SKM-1 (cell line): Measurements from ENCODE around the gene ZNF521.
"Not testable (repeated sequence)": the region's sequence is repeated elsewhere in the genome, so short reads cannot be mapped to it uniquely, and the experiment has no call there.

ENCODE experiments used
- DNase-seq: peaks from one replicate; lab custom pipeline; 2025; ENCODE audit not compliant: unreplicated experiment; lab: John Stamatoyannopoulos, UW

The ZNF521 gene

GRCh38 chr18:25291150-25291549 is 60.8 kb downstream of the ZNF521 start:
- no peak for DNase-seq

DNA sequence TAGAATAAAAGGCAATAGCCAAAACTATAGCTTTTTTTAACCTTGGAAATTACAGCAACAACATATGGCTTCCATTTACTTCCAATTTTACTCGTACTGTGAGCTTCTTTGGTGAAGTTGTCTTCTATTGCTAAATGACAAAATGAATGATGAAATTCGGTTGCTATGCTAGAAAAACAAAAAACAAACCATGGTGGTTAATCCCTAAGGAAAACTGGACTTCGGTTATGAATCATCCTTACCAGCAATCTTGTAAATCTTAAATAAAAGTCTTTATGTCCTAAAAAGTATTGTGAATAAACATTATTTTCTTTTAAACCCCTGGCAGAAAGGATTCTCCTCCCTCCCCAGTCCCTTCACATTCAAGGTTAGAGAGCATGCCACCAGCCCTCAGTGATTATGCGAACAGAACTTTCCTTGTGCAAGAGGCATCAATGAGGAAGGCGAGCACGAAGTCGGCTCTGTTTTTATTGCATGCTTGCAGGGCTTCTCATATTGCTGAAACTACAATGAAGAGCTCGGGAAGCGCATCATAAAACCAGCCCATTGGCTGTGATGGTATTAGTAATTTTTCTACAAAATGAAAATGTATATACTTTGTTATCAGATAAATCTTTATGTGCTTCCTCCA is 62.9 kb downstream of the ZNF521 start:
- DNase-seq: no peak

DNA sequence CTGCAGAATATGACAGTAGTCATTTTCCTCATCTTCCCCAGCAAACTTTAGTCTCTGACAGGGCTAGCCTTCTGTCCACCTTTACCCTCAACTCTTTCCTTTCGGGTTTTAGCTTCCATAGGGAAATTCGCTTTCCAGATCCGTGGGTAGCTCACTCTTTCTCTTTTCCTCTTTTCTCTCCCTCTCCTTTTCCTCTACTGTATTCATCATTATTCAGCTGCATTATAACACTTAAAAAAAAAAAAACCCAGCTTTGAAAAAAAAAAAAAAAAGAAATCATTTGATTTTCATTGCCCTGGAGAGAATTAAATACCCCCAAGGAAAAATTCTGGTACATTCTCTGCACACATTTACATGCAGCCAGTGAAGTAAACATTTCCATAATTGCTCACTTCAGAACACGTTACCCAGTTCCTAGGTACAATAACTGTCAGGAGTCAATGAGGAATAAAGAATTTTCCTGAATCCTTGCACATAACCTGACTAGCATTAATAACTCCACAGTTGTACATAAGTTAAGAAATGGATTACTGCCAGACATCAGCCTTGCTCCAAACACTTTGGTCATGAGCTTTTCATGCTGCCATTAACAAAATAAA is 63.5 kb downstream of the ZNF521 start:
- DNase-seq: no peak

DNA sequence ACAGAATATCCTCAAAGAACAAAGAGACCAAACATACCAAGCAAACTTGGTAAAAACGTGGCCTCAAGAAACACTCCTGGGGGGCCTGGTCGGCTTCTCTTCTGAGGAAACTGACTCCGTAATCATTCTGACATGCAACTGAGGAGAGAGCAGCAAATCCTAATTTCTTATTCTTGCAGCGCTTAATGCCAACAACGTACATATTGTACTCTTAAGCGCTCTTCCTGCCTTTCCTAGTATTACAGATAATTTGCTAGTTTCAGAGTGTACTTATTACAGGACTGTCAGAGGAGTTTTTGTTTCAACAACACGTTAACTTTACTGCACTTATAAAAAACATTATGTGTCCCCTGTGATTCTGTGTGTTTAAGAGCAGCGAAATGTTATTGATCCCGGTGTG is 64.9 kb downstream of the ZNF521 start:
- no peak for DNase-seq

GRCh38 chr18:25284861-25285550 is 67.0 kb downstream of the ZNF521 start:
- no peak for DNase-seq

GRCh38 chr18:25284281-25284680 is 67.7 kb downstream of the ZNF521 start:
- DNase-seq: no peak

- no peak for DNase-seq
Observed at GRCh38 chr18:25283781-25284180, 68.2 kb downstream of the ZNF521 start.

DNA sequence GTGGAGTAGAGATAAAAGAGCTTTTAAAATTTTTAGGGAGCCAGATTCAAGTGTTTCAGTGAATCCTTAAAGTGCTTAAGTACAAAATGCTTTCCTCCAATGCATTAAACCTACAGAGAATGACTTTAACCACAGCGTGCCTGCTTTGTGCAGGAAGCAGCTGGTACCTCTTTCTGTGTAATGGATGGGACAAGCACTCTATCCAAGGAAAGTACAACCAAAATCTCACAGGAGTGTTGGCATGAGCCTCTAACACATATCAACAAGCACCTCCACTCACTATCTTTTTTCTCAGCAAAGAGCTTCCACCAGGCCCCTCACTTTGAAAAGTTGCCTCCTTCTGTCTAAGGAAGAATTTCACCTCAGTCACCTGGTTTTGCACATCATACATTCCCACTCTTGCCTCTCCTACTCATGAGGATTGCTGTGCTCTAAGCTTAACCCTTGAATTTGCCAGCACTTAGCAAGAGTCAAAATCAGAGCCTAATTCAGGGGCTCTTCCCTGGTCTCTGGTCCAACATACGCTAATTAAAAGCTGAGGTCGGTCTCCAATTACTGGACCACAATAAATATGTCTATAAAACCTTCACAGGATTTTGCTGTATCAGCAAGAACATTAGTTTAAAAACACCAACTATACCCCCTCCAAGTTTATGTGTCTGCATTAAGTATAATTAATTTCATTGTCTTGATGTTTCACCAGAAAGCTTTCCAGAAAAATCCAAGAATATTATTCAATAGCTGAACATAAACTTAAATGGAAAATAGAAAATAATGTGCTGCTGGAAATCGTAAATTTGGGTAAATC is 68.9 kb downstream of the ZNF521 start:
- DNase-seq: no peak

DNA sequence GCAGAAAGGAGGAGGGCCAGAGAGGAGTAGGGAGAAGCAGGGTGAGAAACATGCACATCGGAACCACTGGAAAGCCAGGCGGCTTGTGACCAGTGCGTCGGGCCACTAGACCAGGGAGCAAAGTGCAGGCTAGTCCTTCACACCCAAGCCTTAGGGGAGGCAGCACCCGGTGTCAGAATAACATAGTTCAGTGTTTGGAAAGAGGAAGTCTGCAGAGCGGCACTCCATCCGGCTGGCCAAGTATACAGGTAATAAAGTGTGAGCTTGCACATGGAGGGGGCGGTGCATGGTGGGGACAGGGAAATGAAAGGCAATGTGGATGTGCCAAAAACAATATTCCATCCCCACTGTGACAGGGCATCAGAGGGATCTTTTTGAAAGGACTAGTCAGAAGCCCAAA is 69.7 kb downstream of the ZNF521 start:
- no peak for DNase-seq

DNA sequence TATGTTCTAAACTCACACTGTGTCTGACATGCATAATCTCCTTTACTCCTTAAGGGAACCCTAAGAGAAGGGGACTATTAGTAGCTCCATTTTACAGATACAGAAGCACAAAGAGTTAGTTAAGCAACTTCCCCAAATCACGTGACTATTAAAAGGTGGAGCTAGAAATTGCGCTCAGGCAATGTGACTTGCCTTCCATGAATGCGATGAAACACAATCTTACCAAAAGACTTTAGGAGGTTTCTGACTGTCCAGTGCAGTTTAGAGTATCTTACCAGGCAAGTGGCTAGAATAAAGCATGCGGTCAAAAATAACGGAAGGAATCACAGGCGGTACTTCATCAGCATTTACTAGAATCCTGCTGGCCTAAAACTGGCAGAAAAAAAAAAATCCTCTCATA is 70.4 kb downstream of the ZNF521 start:
- no peak for DNase-seq

- DNase-seq: no peak
Observed at GRCh38 chr18:25279961-25280360, 72.0 kb downstream of the ZNF521 start.

- no peak for DNase-seq
Observed at GRCh38 chr18:25279556-25279955, 72.4 kb downstream of the ZNF521 start.

DNA sequence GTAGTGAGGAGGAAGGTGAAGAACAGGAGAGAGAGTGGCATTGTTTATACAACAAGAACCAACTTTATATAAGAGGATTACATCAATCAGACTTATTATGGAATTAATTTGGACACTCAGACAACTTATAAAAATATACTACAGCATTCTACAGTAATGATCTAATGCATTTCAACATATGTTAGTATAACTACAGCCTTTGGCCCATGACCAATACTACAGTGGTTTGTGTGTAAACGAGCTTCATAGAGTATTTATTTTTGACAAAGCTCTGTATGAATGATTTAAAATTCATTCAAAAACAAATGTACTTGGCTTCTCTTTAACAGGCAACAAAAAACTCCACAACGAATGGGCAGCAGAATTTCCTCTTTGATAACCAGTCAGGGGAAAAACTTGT is 72.8 kb downstream of the ZNF521 start:
- no peak for DNase-seq

DNA sequence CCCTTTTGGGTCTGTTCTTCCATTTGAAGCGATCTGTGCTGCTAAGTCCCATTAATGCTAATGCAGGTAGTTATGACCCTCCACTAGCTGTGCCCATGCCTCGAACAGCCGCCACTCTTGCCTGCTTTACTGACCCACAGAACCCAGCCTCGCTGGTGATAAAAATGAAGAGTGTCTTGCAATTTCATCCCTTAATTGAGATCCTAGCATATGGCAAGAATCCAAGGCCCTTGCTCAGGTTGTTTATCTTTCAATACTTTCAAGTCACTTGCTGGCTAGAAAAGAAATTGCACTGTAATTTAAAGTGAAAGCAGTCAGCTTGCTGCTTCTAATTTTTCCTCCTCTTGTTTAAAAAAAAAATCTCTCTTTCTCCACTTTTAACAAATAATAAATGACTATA is 73.6 kb downstream of the ZNF521 start:
- no peak for DNase-seq

- DNase-seq: no peak
Observed at GRCh38 chr18:25275412-25276001, 76.5 kb downstream of the ZNF521 start.

DNA sequence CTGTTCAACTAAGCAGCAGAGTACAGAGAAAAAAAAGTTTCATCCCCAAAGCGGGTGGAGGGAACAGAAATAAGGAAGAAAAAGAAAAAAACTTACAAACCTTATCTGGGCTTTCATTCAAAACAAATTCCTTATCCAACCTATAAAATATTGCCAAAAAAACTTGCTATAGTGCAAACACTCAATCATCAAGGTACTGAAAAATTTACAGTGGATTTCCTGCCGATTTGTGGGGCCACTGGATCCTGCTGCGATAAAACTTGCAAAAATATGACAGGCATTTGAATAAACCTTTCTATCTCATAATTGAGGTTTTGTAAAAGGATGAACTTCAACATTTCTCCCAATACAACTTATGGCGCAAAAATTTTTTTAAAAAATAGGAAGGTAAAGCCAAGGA is 77.0 kb downstream of the ZNF521 start:
- no peak for DNase-seq

- not testable (repeated sequence) for DNase-seq
Observed at GRCh38 chr18:25266931-25267527, 84.9 kb downstream of the ZNF521 start.

GRCh38 chr18:25262920-25263319 is 89.0 kb downstream of the ZNF521 start:
- DNase-seq: no peak

- DNase-seq: no peak
Observed at GRCh38 chr18:25261768-25262167, 90.2 kb downstream of the ZNF521 start.

- no peak for DNase-seq
Observed at GRCh38 chr18:25256439-25256838, 95.5 kb downstream of the ZNF521 start.

GRCh38 chr18:25253779-25254178 is 98.2 kb downstream of the ZNF521 start:
- DNase-seq: no peak
